DMS53 treated with DMSO at 0.1 percent for 48 hours (cell line): ENCODE measurements around the gene PPBP.
"Not testable (repeated sequence)": the region's sequence is repeated elsewhere in the genome, so short reads cannot be mapped to it uniquely, and the experiment has no call there.

Experiments
- DNase-seq: peaks from one replicate; lab custom pipeline; 2025; ENCODE audit not compliant: unreplicated experiment; lab: John Stamatoyannopoulos, UW

Gene PPBP

GRCh38 chr4:73998040-73999011 is 10.3 kb upstream of the PPBP start, which contains the start of gene CXCL5:
Gene CXCL5, minus strand, starts transcription at chr4:73998677. Its CDS starts 96 bp downstream, at chr4:73998581.
- DNase-seq, result no peak

GRCh38 chr4:73992050-73992449 is 4.1 kb upstream of the PPBP start:
- DNase-seq, result no peak

- DNase-seq, result no peak
Observed at GRCh38 chr4:73991742-73992000, 3.7 kb upstream of the PPBP start.

GRCh38 chr4:73990988-73991741 is 3.2 kb upstream of the PPBP start:
- DNase-seq, result no peak

- no peak for DNase-seq
Observed at GRCh38 chr4:73989928-73990327, 1.9 kb upstream of the PPBP start.

GRCh38 chr4:73989031-73989430 is 1.0 kb upstream of the PPBP start:
- DNase-seq, result no peak

GRCh38 chr4:73985528-73985852 is 2.5 kb downstream of the PPBP start:
- DNase-seq, result no peak

GRCh38 chr4:73984736-73985527 is 3.1 kb downstream of the PPBP start:
- no peak for DNase-seq

- DNase-seq, result not testable (repeated sequence)
Observed at GRCh38 chr4:73981175-73981574, 6.8 kb downstream of the PPBP start.

GRCh38 chr4:73979407-73979957 is 8.5 kb downstream of the PPBP start:
- no peak for DNase-seq

- no peak for DNase-seq
Observed at GRCh38 chr4:73978886-73979285, 9.1 kb downstream of the PPBP start.

- DNase-seq, result no peak
Observed at GRCh38 chr4:73976716-73977115, 11.3 kb downstream of the PPBP start.

GRCh38 chr4:73976217-73976616 is 11.8 kb downstream of the PPBP start:
- DNase-seq, result no peak

- no peak for DNase-seq
Observed at GRCh38 chr4:73974352-73974751, 13.6 kb downstream of the PPBP start.

- DNase-seq, result no peak
Observed at GRCh38 chr4:73970945-73971344, 17.0 kb downstream of the PPBP start.

GRCh38 chr4:73970011-73970410 is 18.0 kb downstream of the PPBP start:
- no peak for DNase-seq

- no peak for DNase-seq
Observed at GRCh38 chr4:73967866-73968265, 20.1 kb downstream of the PPBP start.

- DNase-seq, result no peak
Observed at GRCh38 chr4:73964862-73965611, 23.0 kb downstream of the PPBP start.

GRCh38 chr4:73962724-73963123 is 25.3 kb downstream of the PPBP start:
- no peak for DNase-seq

- DNase-seq, result not testable (repeated sequence)
Observed at GRCh38 chr4:73959041-73959440, 28.9 kb downstream of the PPBP start.

GRCh38 chr4:73952352-73952751 is 35.6 kb downstream of the PPBP start:
- no peak for DNase-seq
